Liver (tissue), 9 donors: ENCODE data around the gene TPSB2. TPM values are rescaled to one million over a fixed set of nuclear protein-coding genes. Genes with fewer than 3 reads are reported as not detected.

Experiments
- DNase-seq: peaks from one replicate; pipeline ENCODE4 v3.0.0-alpha.2; 2017; ENCODE audit warnings: low spot score
- H3K27ac ChIP-seq, 2 donors: one replicate each; pipeline ENCODE4 v1.7.0; 2013; ENCODE audit warnings: inconsistent platforms in 2 of 2, low read length in 2 of 2, control low read depth in 1 of 2, low read depth in 1 of 2, mild to moderate bottlenecking in 1 of 2
- H3K27me3 ChIP-seq, 4 donors: one replicate each; pipeline versions ENCODE4 v1.6.1 to v1.7.0; 2013; ENCODE audit warnings: low read length in 3 of 4, inconsistent platforms in 1 of 4, mild to moderate bottlenecking in 1 of 4, moderate library complexity in 1 of 4; ENCODE audit not compliant: control insufficient read depth in 4 of 4, insufficient read depth in 4 of 4
- H3K36me3 ChIP-seq, 4 donors: one replicate each; pipeline versions ENCODE4 v1.6.1 to v1.7.0; 2013; ENCODE audit warnings: low read length in 3 of 4, mild to moderate bottlenecking in 3 of 4, low read depth in 1 of 4, moderate library complexity in 1 of 4; ENCODE audit not compliant: control insufficient read depth in 4 of 4, insufficient read depth in 3 of 4
- H3K4me1 ChIP-seq, 4 donors: one replicate each; pipeline versions ENCODE4 v1.6.1 to v1.7.0; 2013; ENCODE audit warnings: low read length in 3 of 4, mild to moderate bottlenecking in 3 of 4, moderate library complexity in 1 of 4; ENCODE audit not compliant: control insufficient read depth in 4 of 4, insufficient read depth in 4 of 4
- H3K4me3 ChIP-seq, 3 donors: one replicate each; pipeline versions ENCODE4 v1.6.1 to v1.7.0; 2013; ENCODE audit warnings: low read length in 3 of 3, control low read depth in 1 of 3, low read depth in 1 of 3, mild to moderate bottlenecking in 1 of 3
- H3K9ac ChIP-seq, 2 donors: one replicate each; pipeline ENCODE4 v1.7.0; 2013; ENCODE audit warnings: low read length in 2 of 2, mild to moderate bottlenecking in 2 of 2, moderate library complexity in 2 of 2, control low read depth in 1 of 2, low read depth in 1 of 2
- H3K9me3 ChIP-seq, 4 donors: one replicate each; pipeline versions ENCODE4 v1.6.1 to v1.7.0; 2013; ENCODE audit warnings: low read length in 3 of 4; ENCODE audit not compliant: control insufficient read depth in 4 of 4
- ATF3 ChIP-seq: IDR thresholded peaks from 2 replicates; pipeline ENCODE4 v1.6.1; 2016; ENCODE audit warnings: antibody characterized with exemption
- CTCF ChIP-seq: fragments of 150-350 bp; IDR thresholded peaks from 2 replicates; pipeline ENCODE4 v1.5.1; 2017; ENCODE audit warnings: improper control_type of control experiment, low read depth, low read length; ENCODE audit not compliant: missing input control
- EGR1 ChIP-seq, 2 donors: IDR thresholded peaks; 2 replicates each; pipeline ENCODE4 v1.6.1; 2016 to 2018; ENCODE audit warnings: antibody characterized with exemption in 2 of 2, low read depth in 2 of 2
- FOXA1 ChIP-seq: IDR thresholded peaks from 2 replicates; pipeline ENCODE4 v1.6.1; 2016; ENCODE audit warnings: antibody characterized with exemption
- FOXA2 ChIP-seq: IDR thresholded peaks from 2 replicates; pipeline ENCODE4 v1.6.1; 2016; ENCODE audit warnings: antibody characterized with exemption
- GABPA ChIP-seq, 2 donors: IDR thresholded peaks in 1 of 2; conservative IDR thresholded peaks in 1 of 2; 2 replicates each; pipeline ENCODE4 v1.6.1; 2016; ENCODE audit warnings: antibody characterized with exemption in 2 of 2, mild to moderate bottlenecking in 1 of 2, moderate library complexity in 1 of 2
- HNF4A ChIP-seq, 2 donors: conservative IDR thresholded peaks; 2 replicates each; pipeline ENCODE4 v1.6.1; 2016; ENCODE audit warnings: antibody characterized with exemption in 2 of 2, mild to moderate bottlenecking in 2 of 2
- HNF4G ChIP-seq: IDR thresholded peaks from 2 replicates; pipeline ENCODE4 v1.6.1; 2016; ENCODE audit warnings: antibody characterized with exemption
- JUND ChIP-seq, 2 donors: IDR thresholded peaks; 2 replicates each; pipeline ENCODE4 v1.6.1; 2016; ENCODE audit warnings: antibody characterized with exemption in 2 of 2
- NR2F2 ChIP-seq: IDR thresholded peaks from 2 replicates; pipeline ENCODE4 v1.6.1; 2016; ENCODE audit warnings: antibody characterized with exemption
- RAD21 ChIP-seq, 2 donors: IDR thresholded peaks; 2 replicates each; pipeline ENCODE4 v1.6.1; 2016; ENCODE audit warnings: antibody characterized with exemption in 2 of 2, mild to moderate bottlenecking in 2 of 2
- RXRA ChIP-seq, 2 donors: IDR thresholded peaks; 2 replicates each; pipeline ENCODE4 v1.6.1; 2017 to 2018; ENCODE audit warnings: antibody characterized with exemption in 2 of 2, mild to moderate bottlenecking in 1 of 2
- TAF1 ChIP-seq: conservative IDR thresholded peaks from 2 replicates; pipeline ENCODE4 v1.6.1; 2016; ENCODE audit warnings: antibody characterized with exemption, mild to moderate bottlenecking
- YY1 ChIP-seq: IDR thresholded peaks from 2 replicates; pipeline ENCODE4 v1.6.1; 2016; ENCODE audit warnings: antibody characterized with exemption, mild to moderate bottlenecking
- WGBS: extraction: QIAGEN DNeasy Blood & Tissue Kit; methylation state at CpG from one replicate; pipeline ENCODE4 v1.1.7; 2013; 5-methylcytosine and 5-hydroxymethylcytosine counted together
- polyA plus RNA-seq, 2 donors: library from polyadenylated mRNA; stranded (reverse) in 1 of 2; unstranded in 1 of 2; fragments of 200-250 nt in 1 of 2; fragments of >200 nt in 1 of 2; fragmentation: Nextera tagmentation in 1 of 2; extraction: Ambion mirVana in 1 of 2; gene quantifications; one replicate each; pipeline versions ENCODE4 v1.2.1 to v1.2.3, GENCODE V29; 2013 to 2015
- total RNA-seq, 2 donors: library from RNA; depleted of rRNA; stranded (reverse); fragments of >200 nt; gene quantifications; one replicate each; pipeline ENCODE4 v1.2.3, GENCODE V29; 2014
- TF ChIP-seq, protein P1 (sequence below): IDR thresholded peaks from 2 replicates; pipeline ENCODE4 v1.6.1; 2016; ENCODE audit warnings: antibody characterized with exemption
- TF ChIP-seq, protein P2 (sequence below): IDR thresholded peaks from 2 replicates; pipeline ENCODE4 v1.6.1; 2016; ENCODE audit warnings: antibody characterized with exemption
- donor health status: healthy.
- donor health status: healthy.
- donor health status: healthy.
- donor health status: healthy.
- donor health status: healthy.

TPSB2 gene
- total and polyA plus RNA-seq, 4 donors, result 0.09 to 12.7 (median 0.45) TPM

DNA sequence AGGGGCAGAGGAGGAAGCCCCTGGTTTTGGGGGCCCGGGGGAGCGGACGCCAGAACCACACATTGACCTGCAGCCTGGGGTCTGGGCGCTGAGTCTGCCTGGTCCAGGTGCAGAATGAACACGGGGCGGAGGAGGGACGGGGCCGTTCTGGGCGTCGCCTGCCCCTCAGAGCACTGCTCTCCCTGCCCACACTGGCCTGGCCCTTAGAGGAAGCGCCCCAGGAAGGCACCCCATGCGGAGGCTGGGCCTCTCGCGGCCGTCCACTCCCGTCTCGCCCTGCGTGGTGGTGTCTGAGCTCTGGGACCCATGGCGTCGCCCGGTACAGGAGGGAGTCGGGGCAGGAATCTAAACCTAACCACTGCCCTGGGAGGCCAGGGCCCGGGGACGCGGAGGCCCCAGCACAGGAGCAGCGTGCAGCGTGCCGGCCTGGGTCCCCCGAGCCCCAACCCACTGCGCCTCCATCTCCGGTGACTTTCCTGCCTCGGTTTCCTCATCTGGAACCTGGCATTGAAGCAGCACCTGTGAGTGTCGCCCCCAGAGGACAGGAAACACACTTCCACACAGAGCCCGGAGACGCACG, 30.2 kb upstream of the TPSB2 start (continued):
- TF ChIP-seq HNF4A (conservative IDR thresholded peaks at IDR 0.05) (no peak), ATF3 (no peak)

- no peaks in the 10 kb centered on the region for H3K36me3 ChIP-seq
- H3K9me3 ChIP-seq, result no peaks in the 10 kb centered on the region
- no peak overlapping the region for H3K4me3 ChIP-seq
- no peak for TF ChIP-seq YY1
- no peak for TF ChIP-seq GABPA (IDR thresholded peaks at IDR 0.05 in 1 of 2, conservative IDR thresholded peaks at IDR 0.05 in 1 of 2)
- no peak for TF ChIP-seq FOXA1
- TF ChIP-seq RXRA (IDR thresholded peaks at IDR 0.05), result no peak
- no peak for TF ChIP-seq FOXA2
- no peak for TF ChIP-seq NR2F2
- no peak for TF ChIP-seq JUND (IDR thresholded peaks at IDR 0.05)
- TF ChIP-seq EGR1 (IDR thresholded peaks at IDR 0.05; ENCODE audit: low read depth in 2 of 2), result no peak
- 28% methylated on average over 11 of the region's 11 CpGs for WGBS
- H3K27me3 ChIP-seq, result peaks cover 0 to 9% (median 1%) of the 10 kb centered on the region in 4 donors
- DNase-seq, result no peak
- no peak overlapping the region for H3K27ac ChIP-seq
- H3K9ac ChIP-seq, result no peak overlapping the region
- no peaks in the 10 kb centered on the region for H3K4me1 ChIP-seq
Measured at GRCh38 chr16:1259760-1260068, 29.7 kb upstream of the TPSB2 start.

GRCh38 chr16:1258906-1259759, 29.1 kb upstream of the TPSB2 start:
- peaks cover 0 to 9% (median 1%) of the 10 kb centered on the region in 4 donors for H3K27me3 ChIP-seq
- H3K4me1 ChIP-seq, result no peaks in the 10 kb centered on the region
- no peaks in the 10 kb centered on the region for H3K9me3 ChIP-seq
- no peak overlapping the region for H3K4me3 ChIP-seq
- no peaks in the 10 kb centered on the region for H3K36me3 ChIP-seq
- TF ChIP-seq, protein P1, sequence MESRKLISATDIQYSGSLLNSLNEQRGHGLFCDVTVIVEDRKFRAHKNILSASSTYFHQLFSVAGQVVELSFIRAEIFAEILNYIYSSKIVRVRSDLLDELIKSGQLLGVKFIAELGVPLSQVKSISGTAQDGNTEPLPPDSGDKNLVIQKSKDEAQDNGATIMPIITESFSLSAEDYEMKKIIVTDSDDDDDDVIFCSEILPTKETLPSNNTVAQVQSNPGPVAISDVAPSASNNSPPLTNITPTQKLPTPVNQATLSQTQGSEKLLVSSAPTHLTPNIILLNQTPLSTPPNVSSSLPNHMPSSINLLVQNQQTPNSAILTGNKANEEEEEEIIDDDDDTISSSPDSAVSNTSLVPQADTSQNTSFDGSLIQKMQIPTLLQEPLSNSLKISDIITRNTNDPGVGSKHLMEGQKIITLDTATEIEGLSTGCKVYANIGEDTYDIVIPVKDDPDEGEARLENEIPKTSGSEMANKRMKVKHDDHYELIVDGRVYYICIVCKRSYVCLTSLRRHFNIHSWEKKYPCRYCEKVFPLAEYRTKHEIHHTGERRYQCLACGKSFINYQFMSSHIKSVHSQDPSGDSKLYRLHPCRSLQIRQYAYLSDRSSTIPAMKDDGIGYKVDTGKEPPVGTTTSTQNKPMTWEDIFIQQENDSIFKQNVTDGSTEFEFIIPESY, result no peak
- TF ChIP-seq HNF4G, result no peak
- TF ChIP-seq, protein P2, sequence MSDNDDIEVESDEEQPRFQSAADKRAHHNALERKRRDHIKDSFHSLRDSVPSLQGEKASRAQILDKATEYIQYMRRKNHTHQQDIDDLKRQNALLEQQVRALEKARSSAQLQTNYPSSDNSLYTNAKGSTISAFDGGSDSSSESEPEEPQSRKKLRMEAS, result no peak
- no peak for TF ChIP-seq ATF3
- TF ChIP-seq JUND (IDR thresholded peaks at IDR 0.05), result no peak
- no peak for TF ChIP-seq RAD21 (IDR thresholded peaks at IDR 0.05)
- no peak for TF ChIP-seq TAF1
- TF ChIP-seq FOXA1, result no peak
- TF ChIP-seq CTCF, result no peak
- no peak for DNase-seq
- no peak overlapping the region for H3K9ac ChIP-seq
- H3K27ac ChIP-seq, result no peak overlapping the region
- WGBS, result 20% methylated on average over 42 of the region's 42 CpGs
